ENCODE results near the gene RHBDL1. TPM values are rescaled to one million over a fixed set of nuclear protein-coding genes. Genes with fewer than 3 reads are reported as not detected.

The RHBDL1 gene
- total and polyA plus RNA-seq, 9 of the 15 experiments (the other 6 are each of a cell fraction or from before 2014, with no cell fraction given) = 0.03 to 5.6 (median 1.3) TPM; not detected in 1

GRCh38 chr16:660459-661183 lies 14.8 kb upstream of the RHBDL1 start (continued):
- TF ChIP-seq SUPT5H (IDR thresholded peaks at IDR 0.05) (no peak), ZNF263 (CRISPR knock-in tag; IDR thresholded peaks at IDR 0.05; ENCODE audit: borderline replicate concordance) (peak; percentile 21; the same call in 1 of the 2 replicates), TARDBP (IDR thresholded peaks at IDR 0.05) (no peak), NR4A1 (CRISPR knock-in tag; IDR thresholded peaks at IDR 0.05) (no peak), NR4A1 (tag; IDR thresholded peaks at IDR 0.05) (no peak), ZBTB7A (IDR thresholded peaks at IDR 0.05; ENCODE audit: borderline replicate concordance, control insufficient read depth, low read depth, low read length) (0 out of 2 replicates have a peak, but pooled peaks have one; percentile 28), FOXP1 (CRISPR knock-in tag; IDR thresholded peaks at IDR 0.05) (0 out of 2 replicates have a peak, but pooled peaks have one; percentile 66), NRF1 (conservative IDR thresholded peaks at IDR 0.05 in 1 of 2, IDR thresholded peaks at IDR 0.05 in 1 of 2) (peak; percentile 15 to 26; a peak in 2 of 4 replicates), HOMEZ (CRISPR knock-in tag; IDR thresholded peaks at IDR 0.05) (no peak), TFAP4 (CRISPR knock-in tag; IDR thresholded peaks at IDR 0.05; ENCODE audit: borderline replicate concordance) (peak; percentile 94), RAD51 (IDR thresholded peaks at IDR 0.05; ENCODE audit: borderline replicate concordance, low read depth) (no peak), ZNF407 (IDR thresholded peaks at IDR 0.05; ENCODE audit: low read depth) (no peak), E2F1 (CRISPR knock-in tag; IDR thresholded peaks at IDR 0.05) (no peak), ETV1 (tag; conservative IDR thresholded peaks at IDR 0.05; ENCODE audit: low read depth) (no peak), PHF8 (IDR thresholded peaks at IDR 0.05; ENCODE audit: borderline replicate concordance, low read length) (no peak), ELF4 (CRISPR knock-in tag; IDR thresholded peaks at IDR 0.05) (no peak)

Data from K562 (cell line).